Right atrium auricular region (tissue), 2 donors: ENCODE measurements around the gene PTPRD. TPM values are rescaled to one million over a fixed set of nuclear protein-coding genes. Genes with fewer than 3 reads are reported as not detected.

Experiments used
- DNase-seq: peaks from one replicate; pipeline ENCODE4 v3.0.0-alpha.2; 2019; ENCODE audit warnings: low spot score
- H3K27ac ChIP-seq, 2 donors: fragments of 200-600 bp; sonication (generic); 1 replicate in 1 of 2; 2 replicates in 1 of 2; pipeline ENCODE4 v1.5.1; 2016 to 2019
- H3K27me3 ChIP-seq, 2 donors: fragments of 200-600 bp; sonication (generic); one replicate each; pipeline versions ENCODE4 v1.5.1 to v1.6.0; 2017 to 2019
- H3K36me3 ChIP-seq: fragments of 200-600 bp; sonication (generic); one replicate; pipeline ENCODE4 v1.5.1; 2016
- H3K4me1 ChIP-seq, 2 donors: fragments of 200-600 bp; sonication (generic); one replicate each; pipeline versions ENCODE4 v1.5.1 to v1.6.0; 2017 to 2019
- H3K4me3 ChIP-seq, 2 donors: fragments of 200-600 bp; sonication (generic); 1 replicate in 1 of 2; 2 replicates in 1 of 2; pipeline ENCODE4 v1.5.1; 2017 to 2019; ENCODE audit warnings: mild to moderate bottlenecking in 1 of 2, moderate library complexity in 1 of 2
- H3K9me3 ChIP-seq, 2 donors: fragments of 200-600 bp; sonication (generic); one replicate each; pipeline ENCODE4 v1.5.1; 2019
- CTCF ChIP-seq, 2 donors: fragments of 200-600 bp; sonication (generic); IDR thresholded peaks; one replicate each; pipeline ENCODE4 v1.5.1; 2019; ENCODE audit warnings: antibody characterized with exemption in 2 of 2
- total RNA-seq, 2 donors: library from RNA; depleted of rRNA; stranded (reverse); fragments of >200 nt; gene quantifications; one replicate each; pipeline ENCODE4 v1.1.0, GENCODE V29; 2016

PTPRD gene
- total RNA-seq, 2 donors from 2014 or later, result 5.5 to 6.6 TPM

DNA sequence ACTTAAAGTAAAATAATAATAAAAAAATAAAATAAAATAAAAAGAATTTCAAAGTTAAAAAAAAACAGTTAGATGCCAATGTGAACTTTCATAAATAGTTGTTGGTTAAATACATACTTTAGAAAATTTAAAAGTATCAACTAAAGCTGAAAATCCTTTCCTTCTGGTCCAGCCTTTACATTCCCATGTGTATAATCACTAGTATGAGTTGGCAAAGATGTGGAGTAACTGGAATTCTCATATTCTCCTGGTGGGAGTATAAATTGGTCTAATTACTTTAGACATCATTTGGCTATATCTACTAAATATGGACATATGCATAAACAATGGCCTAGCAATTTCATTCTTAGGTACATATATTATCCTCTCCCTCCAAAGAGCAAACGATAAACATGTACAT is 619.9 kb downstream of the PTPRD start:
- TF ChIP-seq CTCF (IDR thresholded peaks at IDR 0.05), result no peak
- Histone ChIP-seq H3K36me3 (no peaks in the 10 kb centered on the region), H3K4me1 (no peaks in the 10 kb centered on the region), H3K27me3 (no peaks in the 10 kb centered on the region), H3K9me3 (peaks cover 0 to 3% of the 10 kb centered on the region in 2 donors), H3K27ac (no peak overlapping the region), H3K4me3 (no peak overlapping the region)
- no peak for DNase-seq

DNA sequence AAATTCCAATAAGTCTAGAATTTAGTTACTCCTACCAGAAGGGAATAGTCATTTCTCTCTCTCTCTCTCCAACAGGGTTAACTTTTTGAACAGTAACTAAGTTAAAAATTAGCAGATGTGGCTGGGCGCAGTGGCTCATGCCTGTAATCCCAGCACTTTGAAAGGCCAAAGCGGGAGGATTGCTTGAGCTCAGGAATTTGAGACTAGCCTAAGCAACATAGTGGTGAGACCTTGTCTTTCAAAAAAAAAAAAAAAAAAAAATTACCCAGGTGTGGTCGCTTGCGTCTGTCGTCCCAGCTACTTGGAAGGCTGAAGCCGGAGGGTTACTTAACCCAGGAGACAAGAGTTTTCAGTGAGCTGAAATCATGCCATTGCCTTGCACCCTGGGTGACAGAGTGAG is 639.7 kb downstream of the PTPRD start:
- Histone ChIP-seq H3K4me1 (no peaks in the 10 kb centered on the region), H3K4me3 (no peak overlapping the region), H3K36me3 (no peaks in the 10 kb centered on the region), H3K27ac (no peak overlapping the region), H3K27me3 (no peaks in the 10 kb centered on the region), H3K9me3 (no peaks in the 10 kb centered on the region)
- TF ChIP-seq CTCF (IDR thresholded peaks at IDR 0.05), result no peak
- no peak for DNase-seq

- no peaks in the 10 kb centered on the region for H3K27me3 ChIP-seq
- no peaks in the 10 kb centered on the region for H3K36me3 ChIP-seq
- no peak for TF ChIP-seq CTCF (IDR thresholded peaks at IDR 0.05)
Observed at GRCh38 chr9:9970514-9970913, 642.3 kb downstream of the PTPRD start.

GRCh38 chr9:9963841-9964240 is 649.0 kb downstream of the PTPRD start:
- H3K4me3 ChIP-seq, result no peak overlapping the region
- H3K36me3 ChIP-seq, result no peaks in the 10 kb centered on the region
- TF ChIP-seq CTCF (IDR thresholded peaks at IDR 0.05), result no peak
- H3K27ac ChIP-seq, result no peak overlapping the region
- H3K9me3 ChIP-seq, result no peaks in the 10 kb centered on the region
- H3K27me3 ChIP-seq, result no peaks in the 10 kb centered on the region
- DNase-seq, result no peak
- H3K4me1 ChIP-seq, result no peaks in the 10 kb centered on the region

More at GRCh38 chr9:9970514-9970913, 642.3 kb downstream of the PTPRD start:
- H3K4me3 ChIP-seq, result no peak overlapping the region
- DNase-seq, result no peak
- no peaks in the 10 kb centered on the region for H3K4me1 ChIP-seq
- H3K9me3 ChIP-seq, result no peaks in the 10 kb centered on the region
- no peak overlapping the region for H3K27ac ChIP-seq

DNA sequence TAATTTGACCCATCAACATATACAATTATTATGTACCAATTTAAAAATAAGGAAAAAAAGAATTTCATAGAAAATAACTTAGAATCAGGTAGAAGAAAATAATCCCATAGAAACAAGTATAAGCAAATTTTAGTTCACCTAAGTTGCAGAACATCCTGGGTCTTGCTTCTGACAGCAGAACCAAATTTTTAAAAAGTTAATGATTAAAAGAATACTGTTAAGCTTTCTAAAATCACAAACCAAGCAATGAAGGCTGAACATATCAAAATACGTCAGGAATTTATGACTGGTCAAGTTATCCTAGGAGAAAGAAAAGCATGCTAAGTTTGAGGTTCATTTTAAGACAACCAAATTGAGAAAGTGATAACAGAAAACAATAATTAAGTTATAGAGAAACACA is 650.9 kb downstream of the PTPRD start:
- no peak overlapping the region for H3K27ac ChIP-seq
- TF ChIP-seq CTCF (IDR thresholded peaks at IDR 0.05), result no peak
- no peaks in the 10 kb centered on the region for H3K27me3 ChIP-seq
- no peaks in the 10 kb centered on the region for H3K4me1 ChIP-seq
- H3K36me3 ChIP-seq, result no peaks in the 10 kb centered on the region
- no peak for DNase-seq
- no peaks in the 10 kb centered on the region for H3K9me3 ChIP-seq
- H3K4me3 ChIP-seq, result no peak overlapping the region

- TF ChIP-seq CTCF (IDR thresholded peaks at IDR 0.05), result no peak
- no peak overlapping the region for H3K27ac ChIP-seq
- H3K4me1 ChIP-seq, result no peaks in the 10 kb centered on the region
- H3K4me3 ChIP-seq, result no peak overlapping the region
- no peaks in the 10 kb centered on the region for H3K9me3 ChIP-seq
- DNase-seq, result no peak
- no peaks in the 10 kb centered on the region for H3K27me3 ChIP-seq
- no peaks in the 10 kb centered on the region for H3K36me3 ChIP-seq
Observed at GRCh38 chr9:9961487-9961886, 651.3 kb downstream of the PTPRD start.
